Uterus (tissue), 4 donors: ENCODE results near the gene GJB5. TPM values are rescaled to one million over a fixed set of nuclear protein-coding genes. Genes with fewer than 3 reads are reported as not detected.
A peak's percentile ranks its signal among the peaks of the same experiment; 100 is the strongest.

Experiments used
- DNase-seq, 2 donors: peaks; one replicate each; pipeline ENCODE4 v3.0.0-alpha.2; 2019 to 2020
- H3K27ac ChIP-seq, 2 donors: fragments of 200-600 bp; sonication (generic); 1 replicate in 1 of 2; 2 replicates in 1 of 2; pipeline ENCODE4 v1.5.1; 2016 to 2018
- H3K27me3 ChIP-seq, 2 donors: fragments of 200-600 bp; sonication (generic); one replicate each; pipeline ENCODE4 v1.5.1; 2018 to 2019; ENCODE audit warnings: control low read depth in 1 of 2
- H3K36me3 ChIP-seq, 2 donors: fragments of 200-600 bp; sonication (generic); one replicate each; pipeline ENCODE4 v1.5.1; 2019; ENCODE audit warnings: control low read depth in 1 of 2
- H3K4me1 ChIP-seq, 2 donors: fragments of 200-600 bp; sonication (generic); one replicate each; pipeline ENCODE4 v1.5.1; 2018 to 2019; ENCODE audit warnings: control low read depth in 1 of 2
- H3K4me3 ChIP-seq, 2 donors: fragments of 200-600 bp; sonication (generic); 1 replicate in 1 of 2; 2 replicates in 1 of 2; pipeline ENCODE4 v1.5.1; 2018 to 2019; ENCODE audit warnings: mild to moderate bottlenecking in 1 of 2
- H3K9me3 ChIP-seq, 2 donors: fragments of 200-600 bp; sonication (generic); one replicate each; pipeline ENCODE4 v1.5.1; 2019; ENCODE audit warnings: control low read depth in 1 of 2
- POLR2A ChIP-seq, 2 donors: fragments of 450-650 bp; IDR thresholded peaks; one replicate each; pipeline ENCODE4 v1.6.1; 2016; ENCODE audit warnings: antibody characterized with exemption in 2 of 2, mild to moderate bottlenecking in 1 of 2, moderate library complexity in 1 of 2
- intact Hi-C: fragments of 100-400 bp; cut with DNase I; formaldehyde crosslinking; loops from one replicate; pipeline ENCODE4 v1.15.1; 2023; ENCODE audit warnings: low total_unique reads
- total RNA-seq, 4 donors: library from RNA; depleted of rRNA in 3 of 4; stranded (reverse); fragments of >200 nt in 3 of 4; gene quantifications; one replicate each; pipeline versions ENCODE4 v1.1.0 to v1.2.4, GENCODE V29; 2014 to 2023
- TF ChIP-seq, protein P1 (sequence below), 4 experiments: fragments of 200-600 bp in 2 of 4; fragments of 450-650 bp in 2 of 4; sonication (generic) in 2 of 4; IDR thresholded peaks; one replicate each; pipeline ENCODE4 v1.5.1; 2016 to 2019; ENCODE audit warnings: antibody characterized with exemption in 4 of 4, mild to moderate bottlenecking in 2 of 4, moderate library complexity in 1 of 4
- donor health status: DM: yes; HTN: yes; CAD: no.

Gene GJB5
- total RNA-seq, 4 donors from 2014 or later: 0.41 TPM; not detected in 3

DNA sequence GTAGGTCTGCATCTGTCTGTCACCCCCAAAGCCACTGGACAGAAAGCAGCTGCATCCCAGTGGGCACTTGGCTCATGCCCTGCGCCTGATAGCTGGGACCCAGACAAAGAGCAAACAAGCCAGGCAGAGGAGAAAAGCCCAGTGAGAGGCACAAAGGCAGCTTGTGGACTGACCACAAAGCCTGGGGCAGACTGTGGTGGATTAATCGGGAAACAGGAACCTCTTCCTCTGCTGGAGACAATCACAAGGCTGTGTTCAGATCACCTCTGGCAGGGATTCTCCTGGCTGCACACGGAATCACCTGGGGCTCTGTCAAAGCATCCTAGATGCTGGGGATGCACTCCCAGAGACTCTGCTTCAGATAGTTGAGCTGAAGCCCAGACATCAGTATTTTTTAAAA, 15.2 kb upstream of the GJB5 start:
- intact Hi-C loops: no loop called here
- no peaks in the 10 kb centered on the region for H3K9me3 ChIP-seq
- H3K4me1 ChIP-seq: no peaks in the 10 kb centered on the region
- TF ChIP-seq POLR2A (IDR thresholded peaks at IDR 0.05): no peak
- TF ChIP-seq, protein P1, sequence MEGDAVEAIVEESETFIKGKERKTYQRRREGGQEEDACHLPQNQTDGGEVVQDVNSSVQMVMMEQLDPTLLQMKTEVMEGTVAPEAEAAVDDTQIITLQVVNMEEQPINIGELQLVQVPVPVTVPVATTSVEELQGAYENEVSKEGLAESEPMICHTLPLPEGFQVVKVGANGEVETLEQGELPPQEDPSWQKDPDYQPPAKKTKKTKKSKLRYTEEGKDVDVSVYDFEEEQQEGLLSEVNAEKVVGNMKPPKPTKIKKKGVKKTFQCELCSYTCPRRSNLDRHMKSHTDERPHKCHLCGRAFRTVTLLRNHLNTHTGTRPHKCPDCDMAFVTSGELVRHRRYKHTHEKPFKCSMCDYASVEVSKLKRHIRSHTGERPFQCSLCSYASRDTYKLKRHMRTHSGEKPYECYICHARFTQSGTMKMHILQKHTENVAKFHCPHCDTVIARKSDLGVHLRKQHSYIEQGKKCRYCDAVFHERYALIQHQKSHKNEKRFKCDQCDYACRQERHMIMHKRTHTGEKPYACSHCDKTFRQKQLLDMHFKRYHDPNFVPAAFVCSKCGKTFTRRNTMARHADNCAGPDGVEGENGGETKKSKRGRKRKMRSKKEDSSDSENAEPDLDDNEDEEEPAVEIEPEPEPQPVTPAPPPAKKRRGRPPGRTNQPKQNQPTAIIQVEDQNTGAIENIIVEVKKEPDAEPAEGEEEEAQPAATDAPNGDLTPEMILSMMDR (IDR thresholded peaks at IDR 0.05): no peak
- no peak overlapping the region for H3K4me3 ChIP-seq
- H3K36me3 ChIP-seq: no peaks in the 10 kb centered on the region
- no peaks in the 10 kb centered on the region for H3K27me3 ChIP-seq
- no peak overlapping the region for H3K27ac ChIP-seq
- DNase-seq: no peak

DNA sequence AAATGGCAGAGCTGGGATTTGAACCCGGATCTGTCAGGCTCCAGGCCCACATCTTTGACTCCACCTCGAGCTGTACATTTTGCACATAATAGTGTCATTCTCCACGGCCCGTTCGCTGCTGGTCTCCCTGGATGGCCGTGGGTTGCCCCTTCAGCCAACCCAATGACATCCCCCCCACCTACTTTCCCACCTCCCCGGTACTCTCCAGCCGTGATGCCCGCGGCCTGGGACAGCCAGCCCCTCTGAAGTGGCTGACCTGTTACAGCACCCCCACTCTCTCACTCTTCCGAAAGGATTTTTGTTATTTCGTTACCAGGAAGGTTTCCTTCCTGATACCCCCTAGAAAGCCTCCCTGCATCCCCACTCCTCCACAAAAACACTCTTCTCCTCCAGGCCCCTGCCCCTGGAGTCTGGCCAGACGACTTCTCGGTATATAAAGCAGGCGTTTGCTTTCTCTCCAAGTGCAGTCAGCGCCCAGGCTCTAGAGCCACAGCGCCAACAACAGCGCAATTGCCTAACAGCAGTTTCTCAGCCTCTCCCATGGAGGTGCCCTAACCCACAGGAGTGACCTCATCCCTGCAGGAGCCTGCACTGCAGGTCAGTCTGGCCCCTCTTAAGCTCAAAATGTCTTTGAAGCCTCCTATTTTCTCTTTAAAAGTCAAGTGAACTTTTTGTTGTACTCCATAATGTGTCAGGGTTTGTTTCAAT, 14.5 kb upstream of the GJB5 start:
- Histone ChIP-seq H3K27ac (no peak overlapping the region), H3K27me3 (no peaks in the 10 kb centered on the region), H3K36me3 (no peaks in the 10 kb centered on the region), H3K4me3 (no peak overlapping the region), H3K4me1 (no peaks in the 10 kb centered on the region), H3K9me3 (no peaks in the 10 kb centered on the region)
- intact Hi-C loops: no loop called here
- no peak for TF ChIP-seq POLR2A (IDR thresholded peaks at IDR 0.05)
- TF ChIP-seq, protein P1 (IDR thresholded peaks at IDR 0.05): no peak
- DNase-seq: no peak

DNA sequence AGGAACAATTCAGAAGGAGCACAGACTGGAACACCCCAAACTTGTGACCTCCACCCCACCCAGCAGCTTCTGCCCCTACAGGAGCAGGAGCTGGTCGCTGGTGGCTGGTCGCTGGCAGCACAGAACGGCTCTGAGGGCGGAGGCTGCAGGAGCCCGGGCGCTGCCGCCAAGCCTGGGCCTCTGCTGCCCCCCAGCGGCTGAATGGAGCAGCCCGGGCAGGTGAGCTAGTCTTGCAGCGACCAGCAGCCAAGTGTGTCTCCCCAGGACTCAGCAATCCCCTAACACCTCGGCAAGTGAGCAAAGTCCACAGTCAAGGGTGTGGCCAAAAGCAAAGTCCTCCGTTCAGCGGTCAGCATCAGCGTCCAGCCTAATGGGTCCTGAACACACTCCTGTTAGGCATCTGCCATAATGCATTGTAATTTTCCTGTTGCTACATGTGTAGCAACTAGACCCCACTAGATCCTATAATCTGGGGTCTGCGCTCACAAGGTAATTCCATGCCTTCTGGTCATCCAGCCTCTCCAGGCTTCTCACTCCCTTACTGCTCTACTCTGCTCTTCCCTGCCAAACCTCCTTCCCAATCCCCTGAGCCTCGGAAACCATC, 12.1 kb upstream of the GJB5 start:
- DNase-seq: peak; percentile 30 to 69
- Histone ChIP-seq H3K27ac (no peak overlapping the region), H3K9me3 (no peaks in the 10 kb centered on the region), H3K4me3 (no peak overlapping the region), H3K4me1 (no peaks in the 10 kb centered on the region), H3K27me3 (no peaks in the 10 kb centered on the region), H3K36me3 (no peaks in the 10 kb centered on the region)
- TF ChIP-seq, protein P1 (IDR thresholded peaks at IDR 0.05): peak; percentile 67 to 82 (median 78)
- TF ChIP-seq POLR2A (IDR thresholded peaks at IDR 0.05): no peak
- intact Hi-C loops: no loop called here

DNA sequence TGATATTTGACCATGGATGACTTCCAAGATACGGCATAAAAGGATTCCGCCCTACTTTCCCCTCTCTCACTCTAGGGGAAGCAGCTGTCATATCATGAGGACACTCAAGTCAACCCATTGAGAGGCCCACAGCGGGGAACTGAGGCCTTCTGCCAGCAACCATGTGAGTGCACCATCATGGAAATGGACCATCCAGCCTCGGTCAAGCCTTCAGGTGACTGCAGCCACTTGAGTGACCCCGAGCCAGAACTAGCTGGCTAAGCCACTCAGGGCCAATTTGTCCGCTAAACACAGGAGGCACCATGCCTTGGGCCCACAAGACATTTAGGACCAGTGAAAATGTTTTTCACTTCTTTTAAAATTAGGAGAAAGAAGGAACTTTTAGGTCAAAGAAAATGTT, 11.1 kb upstream of the GJB5 start:
- intact Hi-C loops: no loop called here
- H3K4me3 ChIP-seq: no peak overlapping the region
- no peaks in the 10 kb centered on the region for H3K9me3 ChIP-seq
- H3K36me3 ChIP-seq: no peaks in the 10 kb centered on the region
- no peak for DNase-seq
- TF ChIP-seq, protein P1 (IDR thresholded peaks at IDR 0.05): no peak
- TF ChIP-seq POLR2A (IDR thresholded peaks at IDR 0.05): no peak
- H3K4me1 ChIP-seq: no peaks in the 10 kb centered on the region
- H3K27me3 ChIP-seq: no peaks in the 10 kb centered on the region
- H3K27ac ChIP-seq: no peak overlapping the region

DNA sequence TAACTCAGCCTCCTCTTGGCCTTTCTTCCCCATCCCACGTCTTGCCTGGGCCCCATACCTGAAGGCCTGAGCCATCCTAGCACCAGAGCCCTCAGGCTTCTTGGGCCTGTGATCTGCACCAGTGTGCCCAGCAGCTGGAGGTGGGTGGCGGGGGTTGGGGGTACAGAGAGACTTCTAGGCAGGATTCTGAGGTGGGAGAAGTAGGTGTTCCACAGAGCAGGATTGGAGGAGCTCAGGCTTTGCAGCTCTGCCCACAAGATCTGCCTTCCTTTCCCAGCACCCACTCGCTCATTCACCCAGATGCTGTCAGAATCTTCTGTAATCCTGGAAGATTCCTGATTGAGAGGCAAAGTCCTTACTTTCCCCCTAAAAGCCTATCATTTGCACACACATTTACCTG, 10.0 kb upstream of the GJB5 start:
- no peak for DNase-seq
- H3K4me1 ChIP-seq: no peaks in the 10 kb centered on the region
- H3K9me3 ChIP-seq: no peaks in the 10 kb centered on the region
- no peak overlapping the region for H3K27ac ChIP-seq
- H3K4me3 ChIP-seq: no peak overlapping the region
- TF ChIP-seq, protein P1 (IDR thresholded peaks at IDR 0.05): no peak
- TF ChIP-seq POLR2A (IDR thresholded peaks at IDR 0.05): no peak
- intact Hi-C loops: no loop called here
- no peaks in the 10 kb centered on the region for H3K27me3 ChIP-seq
- H3K36me3 ChIP-seq: no peaks in the 10 kb centered on the region
